Right atrium auricular region (tissue), 2 donors: ENCODE results near the gene GPR61. TPM values are rescaled to one million over a fixed set of nuclear protein-coding genes. Genes with fewer than 3 reads are reported as not detected.

Source experiments
- DNase-seq: peaks from one replicate; pipeline ENCODE4 v3.0.0-alpha.2; 2019; ENCODE audit warnings: low spot score
- H3K27ac ChIP-seq, 2 donors: fragments of 200-600 bp; sonication (generic); 1 replicate in 1 of 2; 2 replicates in 1 of 2; pipeline ENCODE4 v1.5.1; 2016 to 2019
- H3K27me3 ChIP-seq, 2 donors: fragments of 200-600 bp; sonication (generic); one replicate each; pipeline versions ENCODE4 v1.5.1 to v1.6.0; 2017 to 2019
- H3K36me3 ChIP-seq: fragments of 200-600 bp; sonication (generic); one replicate; pipeline ENCODE4 v1.5.1; 2016
- H3K4me1 ChIP-seq, 2 donors: fragments of 200-600 bp; sonication (generic); one replicate each; pipeline versions ENCODE4 v1.5.1 to v1.6.0; 2017 to 2019
- H3K4me3 ChIP-seq, 2 donors: fragments of 200-600 bp; sonication (generic); 1 replicate in 1 of 2; 2 replicates in 1 of 2; pipeline ENCODE4 v1.5.1; 2017 to 2019; ENCODE audit warnings: mild to moderate bottlenecking in 1 of 2, moderate library complexity in 1 of 2
- H3K9me3 ChIP-seq, 2 donors: fragments of 200-600 bp; sonication (generic); one replicate each; pipeline ENCODE4 v1.5.1; 2019
- CTCF ChIP-seq, 2 donors: fragments of 200-600 bp; sonication (generic); IDR thresholded peaks; one replicate each; pipeline ENCODE4 v1.5.1; 2019; ENCODE audit warnings: antibody characterized with exemption in 2 of 2
- total RNA-seq, 2 donors: library from RNA; depleted of rRNA; stranded (reverse); fragments of >200 nt; gene quantifications; one replicate each; pipeline ENCODE4 v1.1.0, GENCODE V29; 2016

GPR61 gene
- total RNA-seq, 2 donors from 2014 or later = 0.11 to 0.16 TPM

- H3K27me3 ChIP-seq = no peaks in the 10 kb centered on the region
- TF ChIP-seq CTCF (IDR thresholded peaks at IDR 0.05) = no peak
- H3K4me3 ChIP-seq = no peak overlapping the region
- no peaks in the 10 kb centered on the region for H3K36me3 ChIP-seq
- H3K9me3 ChIP-seq = no peaks in the 10 kb centered on the region
- H3K4me1 ChIP-seq = peaks cover 0 to 7% of the 10 kb centered on the region in 2 donors
- no peak for DNase-seq
- H3K27ac ChIP-seq = no peak overlapping the region
These were observed 35.7 kb upstream of the GPR61 start for GRCh38 chr1:109503935-109504334.

- DNase-seq = no peak
- H3K4me1 ChIP-seq = peaks cover 0 to 12% of the 10 kb centered on the region in 2 donors
- no peak for TF ChIP-seq CTCF (IDR thresholded peaks at IDR 0.05)
- no peaks in the 10 kb centered on the region for H3K9me3 ChIP-seq
- H3K36me3 ChIP-seq = no peaks in the 10 kb centered on the region
- no peak overlapping the region for H3K4me3 ChIP-seq
- H3K27ac ChIP-seq = no peak overlapping the region
- H3K27me3 ChIP-seq = no peaks in the 10 kb centered on the region
These were observed 34.7 kb upstream of the GPR61 start for GRCh38 chr1:109504974-109505373.

GRCh38 chr1:109508001-109508872, 31.4 kb upstream of the GPR61 start:
- TF ChIP-seq CTCF (IDR thresholded peaks at IDR 0.05) = no peak
- Histone ChIP-seq H3K9me3 (no peaks in the 10 kb centered on the region), H3K36me3 (no peaks in the 10 kb centered on the region), H3K27me3 (no peaks in the 10 kb centered on the region), H3K27ac (no peak overlapping the region), H3K4me3 (peak overlapping the region in 1 of 2 donors; percentile 77), H3K4me1 (peaks cover 0 to 19% of the 10 kb centered on the region in 2 donors)
- DNase-seq = no peak

- no peak for TF ChIP-seq CTCF (IDR thresholded peaks at IDR 0.05)
- no peaks in the 10 kb centered on the region for H3K27me3 ChIP-seq
- no peak for DNase-seq
- H3K4me1 ChIP-seq = peaks cover 0 to 19% of the 10 kb centered on the region in 2 donors
- H3K36me3 ChIP-seq = no peaks in the 10 kb centered on the region
- peak overlapping the region; percentile 69 to 77 for H3K4me3 ChIP-seq
- no peak overlapping the region for H3K27ac ChIP-seq
- H3K9me3 ChIP-seq = no peaks in the 10 kb centered on the region
These were observed 30.8 kb upstream of the GPR61 start for GRCh38 chr1:109508873-109509175.

- peaks cover 0 to 19% of the 10 kb centered on the region in 2 donors for H3K4me1 ChIP-seq
- peak within 1 kb of the TSS; percentile 69 to 77 for H3K4me3 ChIP-seq
- TF ChIP-seq CTCF (IDR thresholded peaks at IDR 0.05) = no peak
- peak within 1 kb of the TSS; percentile 57 to 65 for H3K27ac ChIP-seq
- H3K9me3 ChIP-seq = no peaks in the 10 kb centered on the region
- no peak for DNase-seq
- no peaks in the 10 kb centered on the region for H3K27me3 ChIP-seq
- H3K36me3 ChIP-seq = no peaks in the 10 kb centered on the region
These were observed 30.2 kb upstream of the GPR61 start, which contains the start of gene AMIGO1 for GRCh38 chr1:109509176-109510134. TSS of gene AMIGO1 (minus strand) at chr1:109509727. CDS start at chr1:109508912, 815 bp downstream.
